Loucy (cell line): ENCODE data around the gene COX20.
A peak's percentile ranks its signal among the peaks of the same experiment; 100 is the strongest.

Source experiments
- H2AFZ ChIP-seq: fragments of 200-600 bp; sonication (generic); 2 replicates; pipeline ENCODE4 v1.6.0; 2016; ENCODE audit warnings: antibody characterized with exemption, mild to moderate bottlenecking, low read length, moderate library complexity
- H3F3A ChIP-seq: fragments of 200-600 bp; 2 replicates; pipeline ENCODE4 v1.6.0; 2016; ENCODE audit warnings: antibody characterized with exemption, low read depth, mild to moderate bottlenecking
- H3K27me3 ChIP-seq: fragments of 200-600 bp; sonication (generic); 2 replicates; pipeline ENCODE4 v1.6.1; 2014; ENCODE audit warnings: low read length, mild to moderate bottlenecking; ENCODE audit not compliant: insufficient read depth, poor library complexity, severe bottlenecking
- H3K36me3 ChIP-seq: fragments of 200-600 bp; sonication (generic); 2 replicates; pipeline ENCODE4 v1.6.1; 2016; ENCODE audit warnings: low read length; ENCODE audit not compliant: insufficient read depth
- H3K4me1 ChIP-seq: fragments of 200-600 bp; sonication (generic); 2 replicates; pipeline ENCODE4 v1.5.1; 2014; ENCODE audit warnings: low read length, mild to moderate bottlenecking; ENCODE audit not compliant: insufficient read depth, poor library complexity, severe bottlenecking
- H3K4me2 ChIP-seq: fragments of 200-600 bp; sonication (generic); 2 replicates; pipeline ENCODE4 v1.6.0; 2014; ENCODE audit warnings: antibody characterized with exemption, low read length, low read depth, mild to moderate bottlenecking; ENCODE audit not compliant: poor library complexity, severe bottlenecking
- H3K4me3 ChIP-seq: fragments of 200-600 bp; sonication (generic); 2 replicates; pipeline ENCODE4 v1.5.1; 2014; ENCODE audit warnings: low read length, mild to moderate bottlenecking, mixed read lengths; ENCODE audit not compliant: poor library complexity, severe bottlenecking
- H3K79me2 ChIP-seq: fragments of 200-600 bp; sonication (generic); 2 replicates; pipeline ENCODE4 v1.6.1; 2014; ENCODE audit warnings: low read length; ENCODE audit not compliant: insufficient read depth
- H3K9ac ChIP-seq: fragments of 200-600 bp; sonication (generic); 2 replicates; pipeline ENCODE4 v1.6.0; 2014; ENCODE audit warnings: mild to moderate bottlenecking, low read depth, low read length, moderate library complexity; ENCODE audit not compliant: poor library complexity, severe bottlenecking
- H3K9me2 ChIP-seq: fragments of 200-600 bp; sonication (generic); replicated peaks from 2 replicates; pipeline ENCODE4 v1.6.1; 2016; ENCODE audit warnings: low read depth, low read length, mixed read lengths
- H3K9me3 ChIP-seq: fragments of 200-600 bp; sonication (generic); 2 replicates; pipeline ENCODE4 v1.6.1; 2014; ENCODE audit warnings: mild to moderate bottlenecking, antibody characterized with exemption, low read length, low read depth; ENCODE audit not compliant: insufficient read depth
- H4K20me1 ChIP-seq: fragments of 200-600 bp; sonication (generic); 2 replicates; pipeline ENCODE4 v1.6.0; 2014; ENCODE audit warnings: antibody characterized with exemption, low read length, mild to moderate bottlenecking; ENCODE audit not compliant: insufficient read depth, poor library complexity, severe bottlenecking
- EZH2phosphoT487 ChIP-seq: fragments of 200-600 bp; IDR thresholded peaks from 2 replicates; pipeline ENCODE4 v1.6.1; 2018; ENCODE audit warnings: antibody characterized with exemption, mild to moderate bottlenecking, moderate library complexity, borderline replicate concordance
- TF ChIP-seq, protein P1 (sequence below): fragments of 200-600 bp; sonication (generic); conservative IDR thresholded peaks from 2 replicates; pipeline ENCODE4 v1.5.1; 2014; ENCODE audit warnings: mild to moderate bottlenecking, antibody characterized with exemption, low read length

Gene COX20

DNA sequence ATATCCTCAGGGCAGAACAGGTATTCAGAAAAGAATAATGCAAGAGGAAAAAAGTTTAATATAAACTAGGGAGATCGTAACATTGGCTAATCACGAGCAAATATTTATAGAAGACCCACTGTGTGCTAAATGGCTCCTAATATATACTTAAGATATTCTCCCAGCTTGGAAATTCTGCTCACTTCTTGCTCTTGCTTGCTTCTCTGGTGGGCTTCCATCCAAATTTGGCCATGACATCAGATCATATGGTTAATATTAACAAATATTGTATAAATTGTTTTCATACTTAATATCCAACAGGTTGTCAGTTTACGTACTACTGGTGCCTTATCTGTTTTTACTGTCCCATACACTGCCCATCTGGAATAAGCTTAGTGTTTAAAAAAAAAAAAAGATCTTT is 1.1 kb downstream of the COX20 start:
- Histone ChIP-seq H3K79me2 (peaks cover 64% of the 10 kb centered on the region), H3K4me3 (peak overlapping the region; percentile 98), H2AFZ (no peak overlapping the region), H3K4me2 (peak overlapping the region; percentile 91), H3K36me3 (peaks cover 9% of the 10 kb centered on the region; the same call in 1 of the 2 replicates), H3K9me3 (no peaks in the 10 kb centered on the region), H3K4me1 (peaks cover 54% of the 10 kb centered on the region), H4K20me1 (peaks cover 46% of the 10 kb centered on the region), H3F3A (peaks cover 10% of the 10 kb centered on the region; the same call in 1 of the 2 replicates), H3K27me3 (no peaks in the 10 kb centered on the region), H3K9ac (peak overlapping the region; percentile 96), H3K9me2 (no peaks in the 10 kb centered on the region)
- TF ChIP-seq EZH2phosphoT487 = no peak
- TF ChIP-seq, protein P1, sequence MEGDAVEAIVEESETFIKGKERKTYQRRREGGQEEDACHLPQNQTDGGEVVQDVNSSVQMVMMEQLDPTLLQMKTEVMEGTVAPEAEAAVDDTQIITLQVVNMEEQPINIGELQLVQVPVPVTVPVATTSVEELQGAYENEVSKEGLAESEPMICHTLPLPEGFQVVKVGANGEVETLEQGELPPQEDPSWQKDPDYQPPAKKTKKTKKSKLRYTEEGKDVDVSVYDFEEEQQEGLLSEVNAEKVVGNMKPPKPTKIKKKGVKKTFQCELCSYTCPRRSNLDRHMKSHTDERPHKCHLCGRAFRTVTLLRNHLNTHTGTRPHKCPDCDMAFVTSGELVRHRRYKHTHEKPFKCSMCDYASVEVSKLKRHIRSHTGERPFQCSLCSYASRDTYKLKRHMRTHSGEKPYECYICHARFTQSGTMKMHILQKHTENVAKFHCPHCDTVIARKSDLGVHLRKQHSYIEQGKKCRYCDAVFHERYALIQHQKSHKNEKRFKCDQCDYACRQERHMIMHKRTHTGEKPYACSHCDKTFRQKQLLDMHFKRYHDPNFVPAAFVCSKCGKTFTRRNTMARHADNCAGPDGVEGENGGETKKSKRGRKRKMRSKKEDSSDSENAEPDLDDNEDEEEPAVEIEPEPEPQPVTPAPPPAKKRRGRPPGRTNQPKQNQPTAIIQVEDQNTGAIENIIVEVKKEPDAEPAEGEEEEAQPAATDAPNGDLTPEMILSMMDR = no peak

DNA sequence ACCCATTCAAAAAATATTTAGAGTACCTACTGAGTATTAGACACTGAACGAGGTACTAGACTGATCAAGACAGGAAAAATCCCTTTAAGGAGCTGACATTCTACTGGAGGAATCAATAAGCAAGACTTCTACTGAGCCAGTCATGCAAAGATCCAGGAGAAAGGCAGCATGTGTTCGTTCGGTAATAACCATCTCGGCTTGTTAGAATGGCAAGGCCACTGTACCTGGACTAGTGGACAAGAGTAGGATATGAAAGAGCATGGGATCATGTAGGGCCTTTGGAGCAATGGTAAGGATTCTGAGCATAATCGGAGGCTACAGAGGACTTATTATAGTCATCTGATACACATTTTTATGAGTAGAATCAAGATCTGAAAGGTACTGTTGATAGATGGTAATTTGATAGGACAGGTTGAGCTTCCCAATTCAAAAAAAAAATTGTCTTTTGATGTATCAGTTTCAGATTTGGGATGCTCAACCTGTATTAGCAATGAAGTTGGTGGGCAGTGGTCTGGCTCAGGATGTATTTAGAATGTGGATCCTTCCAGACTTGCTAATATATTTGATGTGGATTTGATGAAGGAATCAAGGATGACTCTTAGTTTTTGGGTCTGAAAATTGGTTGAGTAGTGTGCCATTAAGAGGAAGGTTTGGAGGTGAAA is 2.3 kb downstream of the COX20 start:
- Histone ChIP-seq H3K4me2 (peak overlapping the region; percentile 91), H3K9me2 (no peaks in the 10 kb centered on the region), H4K20me1 (peaks cover 51% of the 10 kb centered on the region), H3K4me1 (peaks cover 61% of the 10 kb centered on the region), H2AFZ (no peak overlapping the region), H3K9me3 (no peaks in the 10 kb centered on the region), H3F3A (peaks cover 10% of the 10 kb centered on the region; the same call in 1 of the 2 replicates), H3K36me3 (peaks cover 21% of the 10 kb centered on the region), H3K27me3 (no peaks in the 10 kb centered on the region), H3K9ac (peak overlapping the region; percentile 96), H3K79me2 (peaks cover 74% of the 10 kb centered on the region), H3K4me3 (peak overlapping the region; percentile 98)
- no peak for TF ChIP-seq EZH2phosphoT487
- TF ChIP-seq, protein P1 = no peak

DNA sequence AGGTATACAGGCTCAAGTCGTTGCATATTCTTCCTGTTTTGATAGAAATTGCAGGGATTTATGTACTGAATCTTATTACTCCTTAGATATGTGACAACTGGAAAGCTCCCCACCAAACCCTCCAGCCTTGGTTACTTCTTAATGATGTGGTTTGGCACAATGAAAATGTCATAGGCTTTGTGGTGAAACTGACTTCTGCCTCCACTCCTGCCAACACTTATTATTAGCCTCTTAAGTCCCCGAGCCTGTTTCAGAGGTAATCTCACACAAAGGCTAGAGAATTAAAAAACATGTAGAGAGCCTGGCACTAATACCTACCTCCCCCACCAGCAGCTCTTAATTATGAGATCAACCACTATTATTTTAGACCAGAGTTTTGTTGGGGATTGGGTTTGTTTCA is 4.2 kb downstream of the COX20 start:
- Histone ChIP-seq H4K20me1 (peaks cover 65% of the 10 kb centered on the region), H3K4me1 (peaks cover 64% of the 10 kb centered on the region), H3K27me3 (no peaks in the 10 kb centered on the region), H3K36me3 (peaks cover 40% of the 10 kb centered on the region), H3K9me3 (no peaks in the 10 kb centered on the region), H2AFZ (no peak overlapping the region), H3K79me2 (peaks cover 78% of the 10 kb centered on the region), H3F3A (peaks cover 5% of the 10 kb centered on the region; the same call in 1 of the 2 replicates), H3K9ac (no peak overlapping the region), H3K9me2 (no peaks in the 10 kb centered on the region), H3K4me2 (peak overlapping the region; percentile 91), H3K4me3 (peak overlapping the region; percentile 98)
- TF ChIP-seq, protein P1 = no peak
- TF ChIP-seq EZH2phosphoT487 = no peak
